ENCODE measurements around the gene FNDC3B.

DNA sequence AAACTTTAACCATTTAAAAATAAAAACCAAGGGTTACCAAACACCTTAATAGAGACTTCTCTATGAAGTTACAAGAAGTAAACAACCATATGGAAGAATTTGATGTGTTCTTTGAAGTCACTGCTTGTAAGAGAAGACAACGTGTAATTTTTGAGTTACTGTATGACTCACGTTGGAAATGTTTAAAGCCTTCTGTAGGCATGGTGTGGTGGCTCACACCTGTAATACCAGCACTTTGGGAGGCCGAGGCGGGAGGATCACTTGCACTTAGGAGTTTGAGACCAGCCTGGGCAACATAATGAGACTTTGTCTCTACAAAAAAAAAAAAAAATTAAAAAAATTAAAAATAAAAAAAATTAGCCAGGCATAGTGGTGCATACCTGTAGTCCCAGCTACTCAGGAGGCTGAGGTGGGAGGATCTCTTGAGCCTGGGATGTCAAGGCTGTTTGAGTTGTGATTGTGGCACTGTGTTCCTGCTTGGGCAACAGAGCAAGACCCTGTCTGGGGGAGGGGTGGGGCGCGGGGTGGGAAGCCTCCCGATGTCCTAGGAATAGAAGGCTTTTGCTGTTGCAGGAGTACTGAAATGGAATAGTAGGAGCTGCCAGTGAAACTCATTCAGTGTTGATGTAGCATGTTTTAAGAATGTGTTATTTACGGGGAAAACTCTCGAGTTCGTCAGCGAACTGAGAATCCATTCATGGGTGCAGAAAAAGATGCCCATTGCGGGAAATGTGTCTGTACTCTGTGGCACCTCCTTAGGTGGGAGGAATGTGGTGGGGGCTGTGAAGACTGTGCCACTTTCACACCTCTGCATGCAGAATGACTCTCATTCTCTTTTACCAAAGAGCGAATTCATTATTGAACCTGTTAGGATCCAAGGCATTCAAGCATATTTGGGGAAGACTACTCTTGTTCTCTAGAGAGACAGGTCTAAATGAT lies 134.2 kb downstream of the FNDC3B start:
- TF ChIP-seq, protein P1, sequence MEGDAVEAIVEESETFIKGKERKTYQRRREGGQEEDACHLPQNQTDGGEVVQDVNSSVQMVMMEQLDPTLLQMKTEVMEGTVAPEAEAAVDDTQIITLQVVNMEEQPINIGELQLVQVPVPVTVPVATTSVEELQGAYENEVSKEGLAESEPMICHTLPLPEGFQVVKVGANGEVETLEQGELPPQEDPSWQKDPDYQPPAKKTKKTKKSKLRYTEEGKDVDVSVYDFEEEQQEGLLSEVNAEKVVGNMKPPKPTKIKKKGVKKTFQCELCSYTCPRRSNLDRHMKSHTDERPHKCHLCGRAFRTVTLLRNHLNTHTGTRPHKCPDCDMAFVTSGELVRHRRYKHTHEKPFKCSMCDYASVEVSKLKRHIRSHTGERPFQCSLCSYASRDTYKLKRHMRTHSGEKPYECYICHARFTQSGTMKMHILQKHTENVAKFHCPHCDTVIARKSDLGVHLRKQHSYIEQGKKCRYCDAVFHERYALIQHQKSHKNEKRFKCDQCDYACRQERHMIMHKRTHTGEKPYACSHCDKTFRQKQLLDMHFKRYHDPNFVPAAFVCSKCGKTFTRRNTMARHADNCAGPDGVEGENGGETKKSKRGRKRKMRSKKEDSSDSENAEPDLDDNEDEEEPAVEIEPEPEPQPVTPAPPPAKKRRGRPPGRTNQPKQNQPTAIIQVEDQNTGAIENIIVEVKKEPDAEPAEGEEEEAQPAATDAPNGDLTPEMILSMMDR (IDR thresholded peaks at IDR 0.05), result no peak
- TF ChIP-seq EZH2 (IDR thresholded peaks at IDR 0.05; ENCODE audit: borderline replicate concordance, insufficient read depth, low read depth, low read length, poor library complexity, severe bottlenecking), result no peak

Measured in B cell (primary cell).